Vagina (tissue), 2 donors: ENCODE measurements around the gene EDDM3A.

Experiments used
- POLR2A ChIP-seq, 2 donors: fragments of 450-650 bp; IDR thresholded peaks; one replicate each; pipeline ENCODE4 v1.6.1; 2017; ENCODE audit warnings: antibody characterized with exemption in 2 of 2, mild to moderate bottlenecking in 2 of 2, moderate library complexity in 2 of 2
- POLR2AphosphoS5 ChIP-seq, 2 donors: sonication (generic); formaldehyde crosslinking; IDR thresholded peaks; one replicate each; pipeline ENCODE4 v1.9.0; 2017; ENCODE audit warnings: antibody characterized with exemption in 2 of 2, mild to moderate bottlenecking in 2 of 2, low read depth in 1 of 2; ENCODE audit not compliant: insufficient read depth in 1 of 2
- TF ChIP-seq, protein P1 (sequence below), 3 experiments: fragments of 450-650 bp in 2 of 3; fragments of 200-600 bp in 1 of 3; sonication (generic) in 1 of 3; IDR thresholded peaks; one replicate each; pipeline ENCODE4 v1.5.1; 2017 to 2019; ENCODE audit warnings: antibody characterized with exemption in 3 of 3, mild to moderate bottlenecking in 2 of 3, moderate library complexity in 2 of 3

DNA sequence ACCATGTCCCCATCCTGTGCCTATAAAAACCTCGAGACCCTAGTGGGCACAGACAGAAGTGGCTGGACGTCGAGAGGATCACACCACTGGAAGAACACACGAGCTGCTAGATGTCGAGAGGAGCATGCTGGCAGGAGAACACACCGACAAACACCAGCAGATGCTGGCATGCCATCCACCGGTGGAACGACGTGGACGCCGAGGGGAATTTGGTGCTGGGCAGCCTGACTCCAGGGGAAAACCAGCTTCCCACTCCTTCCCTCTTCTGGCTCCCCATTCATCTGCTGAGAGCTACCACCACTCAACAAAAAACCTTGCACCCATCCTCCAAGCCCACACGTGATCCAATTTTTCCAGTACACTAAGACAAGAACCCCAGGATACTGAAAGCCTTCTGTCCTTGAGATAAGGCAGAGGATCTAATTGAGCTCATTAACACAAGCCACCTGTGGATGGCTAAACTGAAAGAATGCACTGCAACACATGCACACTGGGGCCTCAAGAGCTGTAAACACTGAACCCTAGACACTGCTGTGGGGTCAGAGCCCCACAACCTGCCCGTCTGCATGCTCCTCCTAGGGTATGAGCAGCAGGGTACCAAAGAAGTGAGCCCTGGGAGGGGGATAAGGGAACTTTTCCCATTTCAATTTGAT is 44.9 kb downstream of the EDDM3A start:
- TF ChIP-seq, protein P1, sequence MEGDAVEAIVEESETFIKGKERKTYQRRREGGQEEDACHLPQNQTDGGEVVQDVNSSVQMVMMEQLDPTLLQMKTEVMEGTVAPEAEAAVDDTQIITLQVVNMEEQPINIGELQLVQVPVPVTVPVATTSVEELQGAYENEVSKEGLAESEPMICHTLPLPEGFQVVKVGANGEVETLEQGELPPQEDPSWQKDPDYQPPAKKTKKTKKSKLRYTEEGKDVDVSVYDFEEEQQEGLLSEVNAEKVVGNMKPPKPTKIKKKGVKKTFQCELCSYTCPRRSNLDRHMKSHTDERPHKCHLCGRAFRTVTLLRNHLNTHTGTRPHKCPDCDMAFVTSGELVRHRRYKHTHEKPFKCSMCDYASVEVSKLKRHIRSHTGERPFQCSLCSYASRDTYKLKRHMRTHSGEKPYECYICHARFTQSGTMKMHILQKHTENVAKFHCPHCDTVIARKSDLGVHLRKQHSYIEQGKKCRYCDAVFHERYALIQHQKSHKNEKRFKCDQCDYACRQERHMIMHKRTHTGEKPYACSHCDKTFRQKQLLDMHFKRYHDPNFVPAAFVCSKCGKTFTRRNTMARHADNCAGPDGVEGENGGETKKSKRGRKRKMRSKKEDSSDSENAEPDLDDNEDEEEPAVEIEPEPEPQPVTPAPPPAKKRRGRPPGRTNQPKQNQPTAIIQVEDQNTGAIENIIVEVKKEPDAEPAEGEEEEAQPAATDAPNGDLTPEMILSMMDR (IDR thresholded peaks at IDR 0.05) = no peak
- TF ChIP-seq POLR2A (IDR thresholded peaks at IDR 0.05) = no peak
- no peak for TF ChIP-seq POLR2AphosphoS5 (IDR thresholded peaks at IDR 0.05; ENCODE audit: insufficient read depth in 1 of 2, low read depth in 1 of 2)
